Endothelial cell of umbilical vein (primary cell): Measurements from ENCODE around the gene RBFOX1. TPM values are rescaled to one million over a fixed set of nuclear protein-coding genes. Genes with fewer than 3 reads are reported as not detected.

Source experiments
- BruUV-seq: library from RNA; stranded (reverse); fragments of 400-500 nt; replicated peaks from 2 replicates; lab custom pipeline; 2021; lab: Mats Ljungman, UMichigan
- CTCF ChIA-PET: fragments of 300-600, 350-600 bp; sonication (Branson Sonifier 250); formaldehyde crosslinking; loops from one replicate; lab custom pipeline; 2021; ENCODE audit warnings: antibody characterized with exemption, inconsistent platforms; lab: Charles Lee
- POLR2A ChIA-PET: fragments of 300-600, 350-600 bp; sonication (Branson Sonifier 250); formaldehyde crosslinking; loops from one replicate; lab custom pipeline; 2021; ENCODE audit warnings: antibody characterized with exemption, inconsistent platforms; lab: Charles Lee
- DNase-seq: peaks from one replicate; pipeline ENCODE4 v3.0.0-alpha.2; 2011; ENCODE audit warnings: low read depth, low spot score
- FAIRE-seq: peaks from 2 replicates; lab custom pipeline; 2011; peaks lifted over from hg19 to GRCh38; lab: Jason Lieb, UNC
- H2AFZ ChIP-seq: 2 replicates; pipeline ENCODE4 v1.6.0; 2012; ENCODE audit warnings: low read depth, low read length, control low read depth, inconsistent platforms
- H3K27ac ChIP-seq: 2 replicates; pipeline ENCODE4 v1.5.1; 2011; ENCODE audit warnings: low read depth, mild to moderate bottlenecking, control low read depth, low read length, moderate library complexity; ENCODE audit not compliant: insufficient read depth
- H3K27me3 ChIP-seq, 2 experiments: 2 replicates each; pipeline versions ENCODE4 v1.6.0 to v1.6.1; 2011; ENCODE audit warnings: low read length in 2 of 2, mixed read lengths in 1 of 2; ENCODE audit not compliant: control insufficient read depth in 2 of 2, insufficient read depth in 2 of 2
- H3K36me3 ChIP-seq, 2 experiments: 2 replicates in 1 of 2; 3 replicates in 1 of 2; pipeline ENCODE4 v1.5.1; 2011; ENCODE audit warnings: low read length in 2 of 2, mild to moderate bottlenecking in 1 of 2, moderate library complexity in 1 of 2; ENCODE audit not compliant: control insufficient read depth in 2 of 2, insufficient read depth in 2 of 2; ENCODE audit errors: extremely low read depth in 1 of 2
- H3K4me1 ChIP-seq: 3 replicates; pipeline ENCODE4 v1.5.1; 2011; ENCODE audit warnings: mild to moderate bottlenecking, low read length; ENCODE audit not compliant: control insufficient read depth, insufficient read depth; ENCODE audit errors: extremely low read depth
- H3K4me2 ChIP-seq: 2 replicates; pipeline ENCODE4 v1.6.1; 2011; ENCODE audit warnings: low read length, control low read depth, mixed read lengths; ENCODE audit not compliant: insufficient read depth
- H3K4me3 ChIP-seq, 3 experiments: fragments of 200-600 bp in 1 of 3; sonication (generic), shearing (Covaris generic) in 1 of 3; replicated peaks in 1 of 3; 2 replicates each; pipeline ENCODE4 v1.5.1; 2011 to 2016; ENCODE audit warnings: control low read depth in 3 of 3, low read length in 3 of 3, mild to moderate bottlenecking in 2 of 3, inconsistent platforms in 1 of 3, low read depth in 1 of 3, moderate library complexity in 1 of 3; ENCODE audit not compliant: insufficient read depth in 1 of 3
- H3K79me2 ChIP-seq: 2 replicates; pipeline ENCODE4 v1.6.0; 2012; ENCODE audit warnings: low read length, inconsistent platforms; ENCODE audit not compliant: control insufficient read depth, insufficient read depth
- H3K9ac ChIP-seq: replicated peaks from 2 replicates; pipeline ENCODE3; 2011; ENCODE audit warnings: low read length, control low read depth; ENCODE audit not compliant: insufficient read depth; ENCODE audit errors: extremely low read depth
- H3K9me1 ChIP-seq: replicated peaks from 3 replicates; pipeline ENCODE4 v1.6.0; 2011; ENCODE audit warnings: mild to moderate bottlenecking, low read length; ENCODE audit not compliant: control insufficient read depth, insufficient read depth; ENCODE audit errors: extremely low read depth
- H3K9me3 ChIP-seq: replicated peaks from 2 replicates; pipeline ENCODE4 v1.5.1; 2012; ENCODE audit warnings: low read length, inconsistent platforms; ENCODE audit not compliant: control insufficient read depth, insufficient read depth
- H4K20me1 ChIP-seq: replicated peaks from 2 replicates; pipeline ENCODE3; 2011; ENCODE audit warnings: mild to moderate bottlenecking, low read length; ENCODE audit not compliant: control insufficient read depth, insufficient read depth; ENCODE audit errors: extremely low read depth
- EZH2 ChIP-seq: IDR thresholded peaks from 2 replicates; pipeline ENCODE4 v1.6.1; 2012; ENCODE audit warnings: borderline replicate concordance, low read depth, mild to moderate bottlenecking, moderate library complexity, low read length, inconsistent platforms; ENCODE audit not compliant: severe bottlenecking
- FOS ChIP-seq: IDR thresholded peaks from 2 replicates; pipeline ENCODE4 v1.6.1; 2011; ENCODE audit warnings: mild to moderate bottlenecking, low read length, moderate library complexity, borderline replicate concordance; ENCODE audit not compliant: insufficient read depth
- GATA2 ChIP-seq: IDR thresholded peaks from 2 replicates; pipeline ENCODE4 v1.7.0; 2011; ENCODE audit warnings: low read depth, mild to moderate bottlenecking, moderate library complexity, mixed read lengths, low read length; ENCODE audit not compliant: insufficient read length, insufficient read depth
- JUN ChIP-seq: IDR thresholded peaks from 2 replicates; pipeline ENCODE4 v1.6.1; 2011; ENCODE audit warnings: borderline replicate concordance, low read depth; ENCODE audit not compliant: insufficient read length, insufficient read depth
- MYC ChIP-seq: IDR thresholded peaks from one replicate; pipeline ENCODE4 v1.6.1; 2011; ENCODE audit warnings: mild to moderate bottlenecking, low read depth, low read length
- POLR2A ChIP-seq: IDR thresholded peaks from 2 replicates; pipeline ENCODE4 v1.6.1; 2012; ENCODE audit warnings: low read depth, mild to moderate bottlenecking, control low read depth, low read length
- POLR2AphosphoS5 ChIP-seq: IDR thresholded peaks from 2 replicates; pipeline ENCODE4 v1.6.1; 2012; ENCODE audit warnings: low read depth, mild to moderate bottlenecking, control low read depth, low read length, moderate library complexity; ENCODE audit not compliant: insufficient read depth
- dilution Hi-C: fragments of 300-500 bp; cut with MboI; formaldehyde crosslinking; loops from one replicate; pipeline ENCODE4 v1.15.0; 2019; ENCODE audit warnings: low sequenced_read_pairs; ENCODE audit not compliant: extremely low pct_ligation_motif_present
- intact Hi-C: fragments of 100-400 bp; cut with micrococcal nuclease; formaldehyde crosslinking; loops from one replicate; pipeline ENCODE4 v1.10.0; 2022
- polyA plus RNA-seq, 4 experiments: library from polyadenylated mRNA; depleted of rRNA in 3 of 4; stranded (reverse) in 3 of 4; unstranded in 1 of 4; fragments of >200 nt; gene quantifications; 2 replicates each; pipeline versions ENCODE4 v1.2.1 to v1.2.3, GENCODE V29; 2011 to 2012; ENCODE audit warnings: missing spikeins in 1 of 4
- total RNA-seq: library from RNA; stranded (reverse); gene quantifications from 2 replicates; pipeline ENCODE4 v1.2.3, GENCODE V29; 2021
- TF ChIP-seq, protein P1 (sequence below), 2 donors: IDR thresholded peaks; 1 replicate in 1 of 2; 2 replicates in 1 of 2; pipeline ENCODE4 v1.5.1; 2011; ENCODE audit warnings: low read length in 2 of 2, mild to moderate bottlenecking in 2 of 2, moderate library complexity in 2 of 2, control low read depth in 1 of 2, inconsistent platforms in 1 of 2, low read depth in 1 of 2; ENCODE audit not compliant: insufficient read depth in 1 of 2; ENCODE audit errors: extremely low read depth in 1 of 2
- TF ChIP-seq, protein P2 (sequence below): IDR thresholded peaks from 2 replicates; pipeline ENCODE4 v1.6.1; 2011; ENCODE audit not compliant: insufficient read depth, insufficient read length

Gene RBFOX1
- total and polyA plus RNA-seq, 2 donors (not counting 3 experiments of a cell fraction or from before 2014, with no cell fraction given), result not detected

DNA sequence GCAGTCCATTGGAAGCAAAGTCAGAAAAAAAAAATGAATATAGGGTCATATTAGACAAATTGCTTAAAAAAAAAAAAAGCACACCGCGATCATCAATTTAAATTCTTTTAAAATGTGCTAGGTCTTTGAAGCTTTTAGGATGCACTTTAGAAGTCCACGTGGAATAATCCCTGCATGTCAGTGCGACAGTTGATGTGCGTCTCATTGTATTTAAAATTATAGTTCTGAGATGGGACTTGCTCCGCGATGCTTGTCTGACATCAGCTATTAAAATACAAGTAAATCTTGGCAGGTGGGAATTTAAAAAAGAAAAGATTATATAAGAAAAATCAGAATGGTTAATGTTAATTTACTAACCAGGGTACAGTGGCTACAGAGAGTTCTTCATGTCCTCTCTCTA is 105.2 kb downstream of the RBFOX1 start:
- Histone ChIP-seq H3K36me3 (no peaks in the 10 kb centered on the region), H3K4me3 (no peak overlapping the region), H3K27me3 (no peaks in the 10 kb centered on the region), H3K4me1 (no peaks in the 10 kb centered on the region), H3K9me3 (peaks cover 17% of the 10 kb centered on the region), H3K79me2 (no peaks in the 10 kb centered on the region), H3K9ac (no peak overlapping the region), H3K4me2 (no peak overlapping the region), H2AFZ (no peak overlapping the region), H3K27ac (no peak overlapping the region), H3K9me1 (no peaks in the 10 kb centered on the region), H4K20me1 (no peaks in the 10 kb centered on the region)
- BruUV-seq, result no TSS peak
- ChIA-PET POLR2A (no interaction called here), CTCF (no interaction called here)
- no peak for FAIRE-seq
- DNase-seq, result no peak
- no peak for TF ChIP-seq POLR2A
- TF ChIP-seq, protein P1, sequence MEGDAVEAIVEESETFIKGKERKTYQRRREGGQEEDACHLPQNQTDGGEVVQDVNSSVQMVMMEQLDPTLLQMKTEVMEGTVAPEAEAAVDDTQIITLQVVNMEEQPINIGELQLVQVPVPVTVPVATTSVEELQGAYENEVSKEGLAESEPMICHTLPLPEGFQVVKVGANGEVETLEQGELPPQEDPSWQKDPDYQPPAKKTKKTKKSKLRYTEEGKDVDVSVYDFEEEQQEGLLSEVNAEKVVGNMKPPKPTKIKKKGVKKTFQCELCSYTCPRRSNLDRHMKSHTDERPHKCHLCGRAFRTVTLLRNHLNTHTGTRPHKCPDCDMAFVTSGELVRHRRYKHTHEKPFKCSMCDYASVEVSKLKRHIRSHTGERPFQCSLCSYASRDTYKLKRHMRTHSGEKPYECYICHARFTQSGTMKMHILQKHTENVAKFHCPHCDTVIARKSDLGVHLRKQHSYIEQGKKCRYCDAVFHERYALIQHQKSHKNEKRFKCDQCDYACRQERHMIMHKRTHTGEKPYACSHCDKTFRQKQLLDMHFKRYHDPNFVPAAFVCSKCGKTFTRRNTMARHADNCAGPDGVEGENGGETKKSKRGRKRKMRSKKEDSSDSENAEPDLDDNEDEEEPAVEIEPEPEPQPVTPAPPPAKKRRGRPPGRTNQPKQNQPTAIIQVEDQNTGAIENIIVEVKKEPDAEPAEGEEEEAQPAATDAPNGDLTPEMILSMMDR (IDR thresholded peaks at IDR 0.05; ENCODE audit: extremely low read depth in 1 of 2, insufficient read depth in 1 of 2, low read depth in 1 of 2, low read length in 2 of 2), result no peak
- no peak for TF ChIP-seq POLR2AphosphoS5
- TF ChIP-seq, protein P2, sequence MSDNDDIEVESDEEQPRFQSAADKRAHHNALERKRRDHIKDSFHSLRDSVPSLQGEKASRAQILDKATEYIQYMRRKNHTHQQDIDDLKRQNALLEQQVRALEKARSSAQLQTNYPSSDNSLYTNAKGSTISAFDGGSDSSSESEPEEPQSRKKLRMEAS, result no peak
- no peak for TF ChIP-seq MYC
- TF ChIP-seq GATA2, result no peak
- TF ChIP-seq FOS, result no peak
- TF ChIP-seq EZH2, result no peak
- no peak for TF ChIP-seq JUN
- intact Hi-C loops, result no loop called here
- dilution Hi-C loops, result no loop called here
